OCI-LY1 (cell line): ENCODE data around the gene PTCH1.

Experiments used
- H2AFZ ChIP-seq: fragments of 200-600 bp; sonication (generic), shearing (Covaris generic); 2 replicates; pipeline ENCODE4 v1.6.0; 2014; ENCODE audit warnings: antibody characterized with exemption, mild to moderate bottlenecking, low read length
- H3F3A ChIP-seq: fragments of 200-600 bp; sonication (generic), shearing (Covaris generic); 2 replicates; pipeline ENCODE4 v1.6.0; 2014; ENCODE audit warnings: mild to moderate bottlenecking, antibody characterized with exemption, low read length, moderate library complexity; ENCODE audit not compliant: insufficient read depth
- H3K27ac ChIP-seq: fragments of 200-600 bp; sonication (generic); 2 replicates; pipeline ENCODE4 v1.5.1; 2014; ENCODE audit warnings: low read length, mixed run types, mild to moderate bottlenecking, low read depth; ENCODE audit not compliant: poor library complexity, severe bottlenecking
- H3K27me3 ChIP-seq: fragments of 200-600 bp; sonication (generic); 2 replicates; pipeline ENCODE4 v1.6.0; 2014; ENCODE audit warnings: antibody characterized with exemption, mild to moderate bottlenecking, low read length, moderate library complexity; ENCODE audit not compliant: insufficient read depth
- H3K36me3 ChIP-seq: fragments of 200-600 bp; sonication (generic); 2 replicates; pipeline ENCODE4 v1.6.1; 2014; ENCODE audit warnings: mild to moderate bottlenecking, antibody characterized with exemption, low read length, moderate library complexity, mixed read lengths; ENCODE audit not compliant: insufficient read depth
- H3K4me1 ChIP-seq: fragments of 200-600 bp; sonication (generic); 2 replicates; pipeline ENCODE4 v1.5.1; 2014; ENCODE audit warnings: mild to moderate bottlenecking, low read length, moderate library complexity; ENCODE audit not compliant: insufficient read depth, severe bottlenecking
- H3K4me2 ChIP-seq: fragments of 200-600 bp; sonication (generic), shearing (Covaris generic); 2 replicates; pipeline ENCODE4 v1.6.1; 2014; ENCODE audit warnings: low read length
- H3K4me3 ChIP-seq: fragments of 200-600 bp; sonication (generic); 2 replicates; pipeline ENCODE4 v1.5.1; 2014; ENCODE audit warnings: low read length, low read depth, mild to moderate bottlenecking, mixed read lengths; ENCODE audit not compliant: poor library complexity, severe bottlenecking
- H3K79me2 ChIP-seq: fragments of 200-600 bp; shearing (Covaris generic); 2 replicates; pipeline ENCODE4 v1.6.1; 2016; ENCODE audit warnings: mixed run types, low read length, mixed read lengths; ENCODE audit not compliant: insufficient read depth
- H3K9ac ChIP-seq: fragments of 200-600 bp; sonication (generic), shearing (Covaris generic); 2 replicates; pipeline ENCODE4 v1.6.1; 2014; ENCODE audit warnings: mild to moderate bottlenecking, low read length, mixed read lengths
- H3K9me2 ChIP-seq: fragments of 200-600 bp; sonication (generic), shearing (Covaris generic); 2 replicates; pipeline ENCODE4 v1.6.1; 2014; ENCODE audit warnings: low read depth, mild to moderate bottlenecking, low read length, mixed read lengths
- H3K9me3 ChIP-seq: fragments of 200-600 bp; shearing (Covaris generic); 2 replicates; pipeline ENCODE4 v1.6.1; 2014; ENCODE audit warnings: low read length, mixed read lengths
- H4K20me1 ChIP-seq: fragments of 200-600 bp; sonication (generic), shearing (Covaris generic); 2 replicates; pipeline ENCODE4 v1.6.0; 2016; ENCODE audit warnings: mild to moderate bottlenecking, low read length; ENCODE audit not compliant: insufficient read depth
- EZH2 ChIP-seq: fragments of 200-600 bp; sonication (generic), shearing (Covaris generic); IDR thresholded peaks from 2 replicates; pipeline ENCODE4 v1.8.0; 2017; ENCODE audit warnings: borderline replicate concordance, mixed run types, mild to moderate bottlenecking, antibody characterized with exemption, low read length, moderate library complexity, mixed read lengths
- TF ChIP-seq, protein P1 (sequence below): fragments of 200-600 bp; sonication (generic), shearing (Covaris generic); IDR thresholded peaks from 2 replicates; pipeline ENCODE4 v1.5.1; 2017; ENCODE audit warnings: mild to moderate bottlenecking, antibody characterized with exemption, low read length, moderate library complexity, mixed read lengths

PTCH1 gene

DNA sequence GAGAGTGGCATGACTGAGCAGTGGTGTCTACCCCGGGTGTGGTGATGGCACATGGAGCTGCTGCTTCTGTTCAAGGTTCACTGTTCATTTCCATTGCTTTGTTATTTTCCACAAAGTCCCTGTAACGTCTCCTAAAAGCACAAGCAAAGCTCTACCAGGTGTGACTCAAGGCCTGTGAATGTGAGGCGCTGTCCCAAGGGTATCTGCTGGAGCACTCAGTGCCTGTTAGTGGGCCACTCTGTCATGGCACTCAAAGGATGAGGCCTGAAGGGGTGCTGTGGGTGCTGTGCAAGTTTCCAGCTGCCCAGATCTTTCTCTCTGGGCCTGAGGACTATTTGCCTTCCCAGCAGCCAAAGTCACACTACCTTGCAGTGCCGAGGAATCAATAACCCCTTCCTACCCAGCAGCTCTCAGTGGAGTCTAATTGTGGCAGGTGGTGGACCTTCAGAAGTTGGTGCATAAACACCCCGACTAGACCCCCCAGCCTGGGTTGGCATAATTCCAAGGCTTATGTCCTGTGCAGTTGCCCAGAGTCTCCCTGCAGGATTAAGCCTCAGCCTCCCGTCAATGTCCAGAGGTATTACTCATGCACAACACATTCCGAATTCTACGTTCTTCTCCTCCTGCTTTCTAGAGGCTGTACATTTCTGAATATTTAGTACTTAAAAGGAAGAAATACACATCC is 17.4 kb upstream of the PTCH1 start:
- H3K4me1 ChIP-seq = no peaks in the 10 kb centered on the region
- no peaks in the 10 kb centered on the region for H3K36me3 ChIP-seq
- no peak overlapping the region for H3K4me2 ChIP-seq
- H3K27ac ChIP-seq = no peak overlapping the region
- H3F3A ChIP-seq = no peaks in the 10 kb centered on the region
- H3K9me2 ChIP-seq = no peaks in the 10 kb centered on the region
- H3K9ac ChIP-seq = no peak overlapping the region
- no peak overlapping the region for H2AFZ ChIP-seq
- no peak overlapping the region for H3K4me3 ChIP-seq
- no peaks in the 10 kb centered on the region for H4K20me1 ChIP-seq
- no peak for TF ChIP-seq EZH2
- TF ChIP-seq, protein P1, sequence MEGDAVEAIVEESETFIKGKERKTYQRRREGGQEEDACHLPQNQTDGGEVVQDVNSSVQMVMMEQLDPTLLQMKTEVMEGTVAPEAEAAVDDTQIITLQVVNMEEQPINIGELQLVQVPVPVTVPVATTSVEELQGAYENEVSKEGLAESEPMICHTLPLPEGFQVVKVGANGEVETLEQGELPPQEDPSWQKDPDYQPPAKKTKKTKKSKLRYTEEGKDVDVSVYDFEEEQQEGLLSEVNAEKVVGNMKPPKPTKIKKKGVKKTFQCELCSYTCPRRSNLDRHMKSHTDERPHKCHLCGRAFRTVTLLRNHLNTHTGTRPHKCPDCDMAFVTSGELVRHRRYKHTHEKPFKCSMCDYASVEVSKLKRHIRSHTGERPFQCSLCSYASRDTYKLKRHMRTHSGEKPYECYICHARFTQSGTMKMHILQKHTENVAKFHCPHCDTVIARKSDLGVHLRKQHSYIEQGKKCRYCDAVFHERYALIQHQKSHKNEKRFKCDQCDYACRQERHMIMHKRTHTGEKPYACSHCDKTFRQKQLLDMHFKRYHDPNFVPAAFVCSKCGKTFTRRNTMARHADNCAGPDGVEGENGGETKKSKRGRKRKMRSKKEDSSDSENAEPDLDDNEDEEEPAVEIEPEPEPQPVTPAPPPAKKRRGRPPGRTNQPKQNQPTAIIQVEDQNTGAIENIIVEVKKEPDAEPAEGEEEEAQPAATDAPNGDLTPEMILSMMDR = no peak
- H3K27me3 ChIP-seq = peaks cover 6% of the 10 kb centered on the region; the same call in 1 of the 2 replicates
- H3K9me3 ChIP-seq = no peaks in the 10 kb centered on the region
- H3K79me2 ChIP-seq = no peaks in the 10 kb centered on the region

DNA sequence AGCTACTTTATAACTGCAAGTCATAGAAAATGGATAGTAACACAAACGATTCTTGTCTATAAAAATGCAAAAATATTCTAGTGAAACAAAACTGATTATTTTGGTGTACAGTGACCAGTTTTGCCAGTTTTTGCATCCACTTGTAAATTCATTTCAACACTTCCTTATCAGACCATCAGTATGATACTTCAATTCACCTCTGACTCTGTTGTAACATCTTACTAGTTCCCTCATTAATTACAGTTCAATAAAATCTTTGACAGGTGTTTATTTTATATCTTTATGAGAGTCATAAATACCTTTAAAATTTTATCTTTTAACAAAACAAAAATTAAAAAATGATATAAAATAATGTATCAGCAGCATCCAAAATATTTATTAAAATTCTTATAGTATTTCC is 13.1 kb upstream of the PTCH1 start:
- Histone ChIP-seq H3K27ac (no peak overlapping the region), H3K9ac (no peak overlapping the region), H4K20me1 (no peaks in the 10 kb centered on the region), H3K36me3 (no peaks in the 10 kb centered on the region), H3K79me2 (no peaks in the 10 kb centered on the region), H3K4me1 (no peaks in the 10 kb centered on the region), H3F3A (no peaks in the 10 kb centered on the region), H3K4me3 (no peak overlapping the region), H3K27me3 (peaks cover 6% of the 10 kb centered on the region; the same call in 1 of the 2 replicates), H2AFZ (no peak overlapping the region), H3K4me2 (no peak overlapping the region), H3K9me3 (no peaks in the 10 kb centered on the region), H3K9me2 (no peaks in the 10 kb centered on the region)
- TF ChIP-seq EZH2 = no peak
- TF ChIP-seq, protein P1 = no peak

DNA sequence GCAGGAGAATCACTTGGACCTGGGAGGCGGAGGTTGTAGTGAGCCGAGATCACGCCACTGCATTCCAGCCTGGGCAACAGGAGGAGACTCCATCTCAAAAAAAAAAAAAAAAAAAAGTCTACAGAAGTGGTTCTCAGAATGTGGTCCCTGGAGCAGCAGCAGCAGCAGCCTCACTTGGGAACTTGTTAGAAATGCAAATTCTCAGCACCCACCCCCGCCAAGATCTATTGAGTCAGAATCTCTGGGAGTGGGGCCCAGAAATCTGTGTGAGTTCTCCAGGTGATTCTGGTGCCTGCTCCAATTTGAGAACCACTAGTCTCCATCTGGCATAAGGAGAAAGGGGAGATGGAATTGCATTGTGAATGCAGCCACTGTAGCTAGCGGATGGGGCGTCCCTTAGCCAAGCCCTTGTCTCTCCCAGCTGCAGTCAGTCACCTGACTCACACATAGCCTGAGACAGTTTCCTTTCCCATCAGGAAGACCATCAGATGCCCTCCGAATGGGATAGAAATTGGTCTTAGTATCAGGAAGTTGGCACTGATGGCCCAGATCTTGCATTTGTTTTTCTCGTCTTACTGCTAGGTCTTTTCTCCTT is 12.2 kb upstream of the PTCH1 start:
- no peak overlapping the region for H3K9ac ChIP-seq
- no peaks in the 10 kb centered on the region for H3K9me2 ChIP-seq
- no peak for TF ChIP-seq EZH2
- TF ChIP-seq, protein P1 = no peak
- no peaks in the 10 kb centered on the region for H3K4me1 ChIP-seq
- H2AFZ ChIP-seq = no peak overlapping the region
- H3K4me3 ChIP-seq = no peak overlapping the region
- no peak overlapping the region for H3K4me2 ChIP-seq
- no peaks in the 10 kb centered on the region for H3K9me3 ChIP-seq
- H3F3A ChIP-seq = no peaks in the 10 kb centered on the region
- H4K20me1 ChIP-seq = no peaks in the 10 kb centered on the region
- no peaks in the 10 kb centered on the region for H3K79me2 ChIP-seq
- H3K36me3 ChIP-seq = no peaks in the 10 kb centered on the region
- peaks cover 6% of the 10 kb centered on the region; the same call in 1 of the 2 replicates for H3K27me3 ChIP-seq
- H3K27ac ChIP-seq = no peak overlapping the region
